Mesodermal cell (in vitro differentiated cells): ENCODE data around the gene EPHA2.
"Not testable (repeated sequence)": the region's sequence is repeated elsewhere in the genome, so short reads cannot be mapped to it uniquely, and the experiment has no call there.

ENCODE experiments used
- H3K27ac ChIP-seq: 2 replicates; pipeline ENCODE4 v1.7.0; 2013; ENCODE audit warnings: mild to moderate bottlenecking, low read depth, low read length, moderate library complexity; ENCODE audit not compliant: severe bottlenecking
- H3K36me3 ChIP-seq: 2 replicates; pipeline ENCODE4 v1.7.1; 2013; ENCODE audit warnings: mild to moderate bottlenecking, low read length, moderate library complexity; ENCODE audit not compliant: control insufficient read depth, insufficient read depth
- H3K4me1 ChIP-seq: one replicate; pipeline ENCODE4 v1.7.1; 2013; ENCODE audit warnings: mild to moderate bottlenecking, low read length; ENCODE audit not compliant: insufficient read depth, control insufficient read depth, poor library complexity, severe bottlenecking
- H3K4me3 ChIP-seq: 2 replicates; pipeline ENCODE4 v1.7.0; 2013; ENCODE audit warnings: low read length, control low read depth, mild to moderate bottlenecking; ENCODE audit not compliant: insufficient read depth, poor library complexity, severe bottlenecking; ENCODE audit errors: extremely low read depth
- H3K9me3 ChIP-seq: 2 replicates; pipeline ENCODE4 v1.7.1; 2013; ENCODE audit warnings: mild to moderate bottlenecking, low read length, moderate library complexity; ENCODE audit not compliant: control insufficient read depth
- WGBS, 2 experiments: methylation state at CpG; one replicate each; pipeline ENCODE4 v1.1.5; 2013; ENCODE audit warnings: missing lambda C conversion rate in 2 of 2; ENCODE audit not compliant: insufficient coverage in 2 of 2; 5-methylcytosine and 5-hydroxymethylcytosine counted together

The EPHA2 gene

DNA sequence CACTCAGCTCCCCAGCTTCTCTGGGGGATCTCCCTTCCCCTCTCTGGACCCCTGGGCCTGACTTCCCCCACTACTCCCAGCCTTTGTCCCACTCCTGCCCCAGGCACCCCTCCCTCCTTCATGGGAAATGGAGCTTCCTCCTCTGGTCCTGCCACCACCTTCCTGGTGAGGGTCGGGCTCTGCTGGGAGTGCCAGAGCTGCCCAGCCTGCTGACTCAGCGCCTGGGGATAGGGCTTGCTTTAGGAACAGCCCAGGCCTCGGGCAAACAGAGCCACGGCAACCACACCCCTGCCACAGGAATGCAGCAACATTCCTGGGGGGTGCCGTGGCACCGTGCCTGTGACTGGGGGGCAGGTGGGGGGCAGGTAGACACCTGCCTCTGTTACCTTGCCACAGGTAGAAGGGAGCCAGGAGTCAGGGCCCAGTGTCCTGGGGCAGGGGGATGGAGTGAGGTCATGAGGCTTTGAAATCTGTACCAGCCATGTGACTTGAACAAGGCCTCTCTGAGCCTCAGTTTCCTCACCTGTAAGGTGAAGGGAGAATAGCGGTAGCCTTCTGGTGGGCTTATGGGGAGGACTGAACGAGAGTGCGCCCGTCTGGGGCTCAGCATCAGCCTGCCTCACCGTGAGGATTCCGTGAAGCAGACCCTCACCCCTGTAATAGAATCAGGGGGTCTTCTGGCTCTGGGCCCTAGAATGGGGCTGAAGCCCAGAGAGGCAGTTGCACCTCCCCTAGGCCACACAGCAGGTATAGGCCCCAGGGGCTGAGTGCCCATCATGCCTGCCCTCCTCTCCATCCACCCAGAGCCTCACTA is 17.8 kb upstream of the EPHA2 start:
- 71 to 77% methylated on average over 5 to 12 of the region's 12 CpGs for WGBS, 2 experiments
- Histone ChIP-seq H3K27ac (peak overlapping the region; percentile 71), H3K9me3 (peaks cover 4% of the 10 kb centered on the region), H3K4me1 (peaks cover 51% of the 10 kb centered on the region), H3K4me3 (no peak overlapping the region), H3K36me3 (no peaks in the 10 kb centered on the region)

DNA sequence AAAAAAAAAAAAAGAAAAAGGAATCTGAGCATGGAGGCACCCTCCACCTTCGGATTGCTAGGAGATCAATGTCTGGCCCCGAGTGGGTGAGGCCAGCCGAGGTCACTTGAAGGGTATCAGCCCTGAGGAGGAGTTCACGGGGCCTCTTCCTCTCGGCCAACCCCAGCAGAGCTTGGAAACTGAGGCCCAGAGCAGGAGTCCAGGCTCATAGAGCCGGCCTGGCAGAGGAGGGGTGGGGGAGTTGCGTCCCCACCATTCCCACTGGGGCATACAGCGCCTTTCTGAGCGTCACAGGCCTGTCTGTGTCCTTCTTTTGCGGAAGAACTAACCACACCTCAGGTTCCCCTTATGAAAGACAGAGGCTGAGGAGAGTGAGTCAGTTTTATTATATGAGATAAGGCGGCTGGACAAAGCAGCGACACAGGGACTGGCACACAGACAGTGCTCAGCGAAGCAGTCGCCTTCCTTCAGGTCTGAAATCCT is 17.1 kb upstream of the EPHA2 start:
- Histone ChIP-seq H3K27ac (peak overlapping the region; percentile 71), H3K4me1 (peaks cover 56% of the 10 kb centered on the region)
- 89 to 90% methylated on average over 8 of the region's 14 CpGs for WGBS, 2 experiments

DNA sequence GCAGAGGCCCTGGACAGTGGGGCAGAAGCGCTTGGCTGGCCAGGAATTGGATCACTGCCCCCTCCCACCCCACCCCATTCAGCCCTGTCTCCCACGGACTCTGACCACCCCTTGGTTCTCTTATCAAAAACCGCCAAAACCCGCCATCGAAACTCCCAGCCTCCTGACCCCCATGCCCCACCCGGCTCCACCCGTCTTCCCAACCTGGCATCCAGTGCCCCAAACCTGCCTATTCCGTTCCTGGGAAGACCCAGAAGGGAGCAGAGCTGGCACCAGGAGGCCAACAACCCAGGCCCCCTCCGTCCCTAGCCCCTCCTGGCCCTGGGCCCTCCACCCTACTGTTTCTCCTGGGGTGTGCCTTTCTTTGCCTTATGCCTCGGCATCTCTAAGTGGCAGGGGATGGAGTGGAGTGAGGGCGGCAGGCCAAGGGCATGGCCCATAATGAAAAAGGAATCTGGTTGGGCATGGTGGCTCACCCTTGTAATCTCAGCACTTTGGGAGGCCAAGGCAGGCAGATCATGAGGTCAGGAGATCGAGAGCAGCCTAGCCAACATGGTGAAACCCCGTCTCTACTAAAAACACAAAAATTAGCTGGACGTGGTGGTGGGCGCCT is 16.5 kb upstream of the EPHA2 start:
- H3K27ac ChIP-seq, result no peak overlapping the region
- H3K9me3 ChIP-seq, result no peaks in the 10 kb centered on the region
- no peaks in the 10 kb centered on the region for H3K36me3 ChIP-seq
- H3K4me3 ChIP-seq, result no peak overlapping the region
- WGBS, 2 experiments, result 95 to 96% methylated on average over 10 to 12 of the region's 15 CpGs
- H3K4me1 ChIP-seq, result peaks cover 56% of the 10 kb centered on the region

More for the DNA sequence above, 17.1 kb upstream of the EPHA2 start:
- H3K4me3 ChIP-seq, result no peak overlapping the region
- H3K36me3 ChIP-seq, result no peaks in the 10 kb centered on the region
- peaks cover 4% of the 10 kb centered on the region for H3K9me3 ChIP-seq

- Histone ChIP-seq H3K4me1 (peaks cover 52% of the 10 kb centered on the region), H3K4me3 (no peak overlapping the region), H3K9me3 (no peaks in the 10 kb centered on the region), H3K36me3 (no peaks in the 10 kb centered on the region), H3K27ac (no peak overlapping the region)
- WGBS, 2 experiments, result 85 to 86% methylated on average over 13 of the region's 19 CpGs
Observed at GRCh38 chr1:16171314-16172151, 15.7 kb upstream of the EPHA2 start.

- peaks cover 45% of the 10 kb centered on the region for H3K4me1 ChIP-seq
- no peaks in the 10 kb centered on the region for H3K9me3 ChIP-seq
- H3K36me3 ChIP-seq, result no peaks in the 10 kb centered on the region
- WGBS, 2 experiments, result 87 to 100% methylated on average over 2 to 3 of the region's 3 CpGs
- no peak overlapping the region for H3K27ac ChIP-seq
- no peak overlapping the region for H3K4me3 ChIP-seq
Observed at GRCh38 chr1:16170283-16170673, 14.4 kb upstream of the EPHA2 start.

GRCh38 chr1:16168622-16169360 is 12.9 kb upstream of the EPHA2 start:
- Histone ChIP-seq H3K36me3 (no peaks in the 10 kb centered on the region), H3K9me3 (no peaks in the 10 kb centered on the region), H3K27ac (no peak overlapping the region), H3K4me1 (peaks cover 49% of the 10 kb centered on the region), H3K4me3 (no peak overlapping the region)
- WGBS, 2 experiments, result 79 to 85% methylated on average over 10 to 11 of the region's 13 CpGs

GRCh38 chr1:16168144-16168495 is 12.3 kb upstream of the EPHA2 start:
- not testable (repeated sequence) for H3K27ac ChIP-seq, H3K36me3 ChIP-seq, H3K9me3 ChIP-seq
- 70 to 73% methylated on average over 6 of the region's 10 CpGs for WGBS, 2 experiments
- Histone ChIP-seq H3K4me3 (peak overlapping the region; percentile 45), H3K4me1 (peaks cover 49% of the 10 kb centered on the region)

DNA sequence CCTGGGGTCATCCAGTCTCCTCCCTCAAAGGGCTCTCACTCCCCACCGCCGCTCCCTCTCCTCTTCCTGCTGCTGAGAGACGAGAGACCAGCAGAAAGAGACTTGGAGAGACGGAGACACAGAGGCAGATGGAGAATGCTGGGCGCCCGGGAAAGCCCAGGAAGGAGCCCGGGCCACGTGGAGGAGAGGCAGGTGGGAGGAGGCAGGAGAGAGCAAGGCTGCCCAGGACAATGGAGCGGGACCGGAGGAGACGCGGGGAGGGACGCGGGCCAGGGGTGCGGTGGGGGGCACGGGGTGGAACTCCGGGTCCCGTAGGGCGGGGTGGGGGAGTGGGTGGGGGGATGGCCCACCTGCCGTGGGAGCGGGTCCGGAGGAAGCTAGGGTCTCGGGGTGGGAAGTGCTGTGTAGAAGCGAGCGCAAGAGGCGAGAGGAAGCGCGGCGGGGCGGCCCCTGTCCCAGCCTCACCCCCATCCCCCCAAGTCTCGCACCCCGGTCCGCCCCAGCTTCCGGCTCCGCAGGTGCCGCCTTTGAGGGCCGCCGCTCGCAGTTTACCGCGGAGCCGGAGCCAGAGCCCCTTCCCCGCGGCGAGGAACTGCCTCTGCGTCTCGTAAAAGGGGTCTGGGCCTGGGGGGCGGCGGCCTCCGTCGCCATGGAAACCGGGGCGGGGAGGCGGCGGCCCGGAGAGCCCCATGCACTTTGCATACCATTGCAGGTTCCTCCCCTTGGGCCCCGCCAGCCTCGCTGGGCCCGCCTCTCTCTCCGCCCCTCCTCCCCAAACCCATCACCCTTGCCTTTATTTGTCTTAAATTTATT is 11.7 kb upstream of the EPHA2 start:
- Histone ChIP-seq H3K36me3 (no peaks in the 10 kb centered on the region), H3K4me1 (peaks cover 45% of the 10 kb centered on the region), H3K9me3 (no peaks in the 10 kb centered on the region), H3K4me3 (peak overlapping the region; percentile 45), H3K27ac (no peak overlapping the region)
- 3 to 4% methylated on average over 15 to 31 of the region's 60 CpGs for WGBS, 2 experiments

- Histone ChIP-seq H3K9me3 (no peaks in the 10 kb centered on the region), H3K27ac (no peak overlapping the region), H3K4me3 (no peak overlapping the region), H3K36me3 (no peaks in the 10 kb centered on the region), H3K4me1 (peaks cover 47% of the 10 kb centered on the region)
- 50 to 100% methylated on average over 1 to 2 of the region's 2 CpGs for WGBS, 2 experiments
Observed at GRCh38 chr1:16166117-16166516, 10.2 kb upstream of the EPHA2 start.
